Uterus (tissue), 2 donors: ENCODE results near the gene MOCOS.

Experiments
- CTCF ChIP-seq, 4 experiments: fragments of 200-600 bp in 2 of 4; fragments of 450-650 bp in 2 of 4; sonication (generic) in 2 of 4; IDR thresholded peaks; one replicate each; pipeline ENCODE4 v1.5.1; 2016 to 2019; ENCODE audit warnings: antibody characterized with exemption in 4 of 4, mild to moderate bottlenecking in 2 of 4, moderate library complexity in 1 of 4
- POLR2A ChIP-seq, 2 donors: fragments of 450-650 bp; IDR thresholded peaks; one replicate each; pipeline ENCODE4 v1.6.1; 2016; ENCODE audit warnings: antibody characterized with exemption in 2 of 2, mild to moderate bottlenecking in 1 of 2, moderate library complexity in 1 of 2

- TF ChIP-seq CTCF (IDR thresholded peaks at IDR 0.05) (no peak), POLR2A (IDR thresholded peaks at IDR 0.05) (no peak)
Measured at GRCh38 chr18:36212301-36213171, 25.2 kb downstream of the MOCOS start.
